Lower leg skin (tissue), 4 donors: ENCODE measurements around the gene ASAP2. TPM values are rescaled to one million over a fixed set of nuclear protein-coding genes. Genes with fewer than 3 reads are reported as not detected.

ENCODE experiments used
- DNase-seq, 2 donors: peaks; one replicate each; pipeline ENCODE4 v3.0.0-alpha.2; 2019; ENCODE audit warnings: low spot score in 2 of 2
- H3K4me3 ChIP-seq: fragments of 200-600 bp; sonication (generic); 2 replicates; pipeline ENCODE4 v1.5.1; 2017; ENCODE audit warnings: mild to moderate bottlenecking, low read depth; ENCODE audit not compliant: poor library complexity, severe bottlenecking
- POLR2A ChIP-seq, 2 donors: fragments of 450-650 bp; IDR thresholded peaks; one replicate each; pipeline ENCODE4 v1.6.1; 2016 to 2017; ENCODE audit warnings: antibody characterized with exemption in 2 of 2, mild to moderate bottlenecking in 1 of 2, moderate library complexity in 1 of 2
- WGBS, 2 donors: methylation state at CpG; one replicate each; pipeline ENCODE4 v1.1.5; 2018; 5-methylcytosine and 5-hydroxymethylcytosine counted together
- intact Hi-C: fragments of 100-400 bp; cut with DNase I; formaldehyde crosslinking; loops from one replicate; pipeline ENCODE4 v1.15.0; 2023; ENCODE audit warnings: low total_unique reads
- total RNA-seq, 4 donors: library from RNA; depleted of rRNA; stranded (reverse); fragments of >200 nt; gene quantifications; one replicate each; pipeline ENCODE4 v1.1.0, GENCODE V29; 2016
- TF ChIP-seq, protein P1 (sequence below), 3 donors: fragments of 450-650 bp; IDR thresholded peaks; one replicate each; pipeline ENCODE4 v1.5.1; 2016; ENCODE audit warnings: antibody characterized with exemption in 3 of 3, mild to moderate bottlenecking in 3 of 3, moderate library complexity in 2 of 3

Gene ASAP2
- total RNA-seq, 4 donors from 2014 or later = 30.4 to 40.7 (median 33.1) TPM

GRCh38 chr2:9269295-9269694 is 62.7 kb downstream of the ASAP2 start:
- H3K4me3 ChIP-seq = no peak overlapping the region
- DNase-seq = no peak
- 91 to 93% methylated on average over 10 of the region's 10 CpGs for whole genome bisulfite sequencing, 2 donors
- intact Hi-C loops = no loop called here
- no peak for TF ChIP-seq POLR2A (IDR thresholded peaks at IDR 0.05)
- TF ChIP-seq, protein P1, sequence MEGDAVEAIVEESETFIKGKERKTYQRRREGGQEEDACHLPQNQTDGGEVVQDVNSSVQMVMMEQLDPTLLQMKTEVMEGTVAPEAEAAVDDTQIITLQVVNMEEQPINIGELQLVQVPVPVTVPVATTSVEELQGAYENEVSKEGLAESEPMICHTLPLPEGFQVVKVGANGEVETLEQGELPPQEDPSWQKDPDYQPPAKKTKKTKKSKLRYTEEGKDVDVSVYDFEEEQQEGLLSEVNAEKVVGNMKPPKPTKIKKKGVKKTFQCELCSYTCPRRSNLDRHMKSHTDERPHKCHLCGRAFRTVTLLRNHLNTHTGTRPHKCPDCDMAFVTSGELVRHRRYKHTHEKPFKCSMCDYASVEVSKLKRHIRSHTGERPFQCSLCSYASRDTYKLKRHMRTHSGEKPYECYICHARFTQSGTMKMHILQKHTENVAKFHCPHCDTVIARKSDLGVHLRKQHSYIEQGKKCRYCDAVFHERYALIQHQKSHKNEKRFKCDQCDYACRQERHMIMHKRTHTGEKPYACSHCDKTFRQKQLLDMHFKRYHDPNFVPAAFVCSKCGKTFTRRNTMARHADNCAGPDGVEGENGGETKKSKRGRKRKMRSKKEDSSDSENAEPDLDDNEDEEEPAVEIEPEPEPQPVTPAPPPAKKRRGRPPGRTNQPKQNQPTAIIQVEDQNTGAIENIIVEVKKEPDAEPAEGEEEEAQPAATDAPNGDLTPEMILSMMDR (IDR thresholded peaks at IDR 0.05) = no peak

DNA sequence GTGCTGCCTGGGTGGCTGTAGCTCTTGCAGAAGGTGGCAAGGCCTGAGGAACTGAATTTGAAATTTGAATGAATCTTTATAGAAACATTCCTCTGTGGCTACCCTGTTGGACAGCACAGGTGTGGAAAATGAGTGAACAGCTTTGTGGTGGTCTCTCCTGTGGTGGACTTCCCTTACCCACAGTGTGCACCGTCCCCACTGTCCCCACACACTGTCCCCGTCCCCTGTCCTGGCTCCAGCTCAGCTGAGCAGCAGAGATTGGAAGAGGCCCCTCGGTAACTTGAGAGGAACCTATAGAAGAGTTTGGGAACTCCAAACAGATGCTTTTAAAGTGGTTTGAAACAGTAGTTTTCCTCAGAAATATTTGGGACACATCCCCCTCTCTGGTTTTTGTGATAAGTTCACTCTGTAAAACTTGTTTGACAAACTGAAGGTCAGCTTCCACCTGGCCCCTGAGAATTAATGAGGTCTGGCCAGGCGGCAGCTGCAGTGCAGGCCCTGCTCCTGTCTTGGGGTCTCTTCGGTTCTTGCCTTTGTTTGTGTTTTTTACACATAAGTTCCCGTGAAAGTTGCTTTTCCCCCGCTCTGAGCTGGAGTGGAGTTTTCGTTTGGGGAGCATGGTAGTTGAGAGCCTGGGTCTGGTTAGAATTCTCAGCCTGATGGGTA is 63.2 kb downstream of the ASAP2 start:
- no peak for DNase-seq

GRCh38 chr2:9271091-9271490 is 64.5 kb downstream of the ASAP2 start:
- no peak for TF ChIP-seq POLR2A (IDR thresholded peaks at IDR 0.05)
- TF ChIP-seq, protein P1 (IDR thresholded peaks at IDR 0.05) = no peak
- DNase-seq = no peak
- H3K4me3 ChIP-seq = no peak overlapping the region
- WGBS, 2 donors = 75 to 89% methylated on average over 5 of the region's 5 CpGs
- intact Hi-C loops = no loop called here

More for the DNA sequence above, 63.2 kb downstream of the ASAP2 start:
- no peak overlapping the region for H3K4me3 ChIP-seq
- intact Hi-C loops = no loop called here
- 81 to 90% methylated on average over 8 of the region's 8 CpGs for WGBS, 2 donors
- TF ChIP-seq, protein P1 (IDR thresholded peaks at IDR 0.05) = no peak

GRCh38 chr2:9271691-9272090 is 65.1 kb downstream of the ASAP2 start:
- WGBS, 2 donors = 86 to 90% methylated on average over 5 of the region's 5 CpGs
- no peak for DNase-seq
- no peak for TF ChIP-seq POLR2A (IDR thresholded peaks at IDR 0.05)
- TF ChIP-seq, protein P1 (IDR thresholded peaks at IDR 0.05) = no peak
- intact Hi-C loops = no loop called here
- no peak overlapping the region for H3K4me3 ChIP-seq

DNA sequence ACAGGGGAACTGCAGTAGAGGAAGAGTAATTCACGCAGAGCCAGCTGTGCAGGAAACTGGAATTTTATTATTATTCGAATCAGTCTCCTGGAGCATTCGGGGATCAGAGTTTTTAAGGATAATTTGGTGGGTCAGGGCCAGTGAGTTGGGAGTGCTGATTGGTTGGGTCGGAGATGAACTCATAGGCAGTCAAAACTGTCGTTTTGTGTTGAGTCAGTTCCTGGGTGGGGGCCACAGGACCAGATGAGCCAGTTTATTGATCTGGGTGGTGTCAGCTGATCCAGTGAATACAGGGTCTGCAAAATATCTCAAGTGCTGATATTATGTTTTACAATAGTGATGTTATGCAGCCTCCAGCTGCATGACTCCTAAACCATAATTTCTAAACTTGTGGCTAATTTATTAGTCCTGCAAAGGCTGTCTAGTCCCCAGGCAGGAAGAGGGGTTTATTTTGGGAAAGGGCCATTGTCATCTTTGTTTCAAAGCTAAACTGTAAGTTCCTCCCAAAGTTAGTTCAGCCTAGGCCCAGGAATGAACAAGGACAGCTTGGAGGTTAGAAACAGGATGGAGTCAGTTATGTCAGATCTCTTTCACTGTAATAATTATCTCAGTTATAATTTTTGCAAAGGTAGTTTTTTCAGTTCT is 67.0 kb downstream of the ASAP2 start:
- WGBS, 2 donors = 52 to 61% methylated on average over 5 of the region's 5 CpGs
- no peak for DNase-seq
- TF ChIP-seq POLR2A (IDR thresholded peaks at IDR 0.05) = no peak
- TF ChIP-seq, protein P1 (IDR thresholded peaks at IDR 0.05) = no peak
- H3K4me3 ChIP-seq = no peak overlapping the region
- intact Hi-C loops = no loop called here
